Measurements from ENCODE around the gene HAPLN2.
A peak's percentile ranks its signal among the peaks of the same experiment; 100 is the strongest.
"Not testable (repeated sequence)": the region's sequence is repeated elsewhere in the genome, so short reads cannot be mapped to it uniquely, and the experiment has no call there.

Gene HAPLN2

DNA sequence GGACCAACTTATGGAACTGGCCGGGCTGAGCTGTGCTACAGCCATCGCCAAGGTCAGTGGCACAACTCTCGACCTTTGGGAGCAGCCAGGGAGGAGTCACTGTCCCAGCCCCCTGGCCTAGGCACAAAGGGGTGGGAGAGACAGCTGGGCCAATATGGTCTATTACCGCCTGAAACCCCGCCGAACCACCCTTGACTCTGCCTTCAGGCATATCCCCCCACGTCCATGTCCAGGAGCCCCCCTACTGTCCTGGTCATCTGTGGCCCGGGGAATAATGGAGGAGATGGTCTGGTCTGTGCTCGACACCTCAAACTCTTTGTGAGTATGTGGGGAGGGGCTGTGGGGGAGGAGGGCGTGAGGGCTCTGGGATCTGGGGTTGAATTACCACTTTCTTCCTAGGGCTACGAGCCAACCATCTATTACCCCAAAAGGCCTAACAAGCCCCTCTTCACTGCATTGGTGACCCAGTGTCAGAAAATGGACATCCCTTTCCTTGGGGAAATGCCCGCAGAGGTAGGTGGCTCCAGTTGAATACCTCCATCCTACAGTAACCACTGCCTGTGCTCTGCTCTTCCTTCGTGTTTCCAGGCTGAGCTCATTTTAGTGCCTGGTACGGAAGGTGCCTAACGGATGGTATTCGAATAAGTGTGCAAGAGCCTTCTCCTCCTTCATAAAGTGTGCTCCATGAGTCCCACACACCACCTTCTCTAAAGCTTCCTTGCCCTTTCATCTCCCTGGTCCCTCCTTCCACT, 26.9 kb upstream of the HAPLN2 start:
- DNase-seq (ENCODE audit: low read depth in 2 of 2), result no peak

- DNase-seq (ENCODE audit: low read depth in 2 of 2), result no peak
Measured at GRCh38 chr1:156592910-156593660, 26.1 kb upstream of the HAPLN2 start.

DNA sequence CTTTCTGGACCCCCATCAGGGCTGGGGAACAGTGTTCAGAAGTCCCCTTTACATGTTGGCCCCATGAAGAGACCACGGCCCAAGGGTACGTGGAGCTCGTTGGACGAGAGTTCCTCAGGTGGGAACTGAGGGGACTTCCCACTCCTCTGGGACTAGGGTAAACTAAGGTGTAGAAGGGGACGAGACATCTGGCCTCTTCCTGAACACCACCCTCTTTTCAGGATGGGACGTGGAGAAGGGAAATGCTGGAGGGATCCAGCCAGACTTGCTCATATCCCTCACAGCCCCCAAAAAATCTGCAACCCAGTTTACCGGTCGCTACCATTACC, 25.6 kb upstream of the HAPLN2 start:
- DNase-seq (ENCODE audit: low read depth in 2 of 2), result no peak

GRCh38 chr1:156594190-156594589, 25.0 kb upstream of the HAPLN2 start:
- no peak for DNase-seq (ENCODE audit: low read depth in 2 of 2)

DNA sequence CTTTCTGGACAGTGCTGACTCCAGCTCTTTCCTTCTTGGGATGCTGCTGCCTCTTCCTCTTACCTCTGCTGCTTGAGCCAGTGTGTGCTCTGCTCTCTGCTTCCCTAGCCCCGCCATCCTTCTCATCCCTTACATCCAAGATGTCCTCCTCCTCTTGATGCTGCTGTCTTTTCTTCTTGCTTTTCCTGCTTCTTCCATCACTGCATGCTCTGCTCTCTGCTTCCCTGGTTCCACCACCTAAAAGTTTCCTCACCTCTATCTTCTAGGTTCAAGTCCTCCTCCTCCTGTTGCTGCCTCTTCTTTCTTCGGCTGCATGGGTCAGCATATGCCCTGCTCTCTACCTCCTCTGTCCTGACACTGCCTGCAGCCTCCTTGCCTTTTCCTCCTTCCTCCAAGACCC, 24.2 kb upstream of the HAPLN2 start:
- no peak for DNase-seq (ENCODE audit: low read depth in 2 of 2)

DNA sequence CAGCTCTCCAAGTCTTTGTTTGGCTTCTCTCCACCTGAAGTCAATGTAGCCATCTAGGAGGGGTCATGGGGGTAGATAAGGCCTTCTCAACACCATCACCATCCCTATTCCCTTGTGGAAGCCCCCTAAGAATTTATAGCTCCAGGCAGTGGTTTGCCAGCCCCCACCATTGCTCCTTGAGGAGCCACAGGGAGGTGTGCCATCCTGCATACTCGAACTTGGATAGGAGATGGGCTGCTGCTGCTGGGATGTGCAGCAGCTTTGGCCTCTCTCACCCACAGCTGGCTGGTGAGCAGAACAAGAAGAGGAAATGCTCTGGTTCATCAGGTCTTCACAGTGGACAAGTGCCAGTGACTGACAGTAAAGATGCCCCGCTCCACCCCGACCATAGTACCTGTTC, 22.8 kb upstream of the HAPLN2 start:
- no peak for DNase-seq (ENCODE audit: low read depth in 2 of 2)

GRCh38 chr1:156598125-156598524, 21.1 kb upstream of the HAPLN2 start:
- DNase-seq (ENCODE audit: low read depth in 2 of 2), result no peak

DNA sequence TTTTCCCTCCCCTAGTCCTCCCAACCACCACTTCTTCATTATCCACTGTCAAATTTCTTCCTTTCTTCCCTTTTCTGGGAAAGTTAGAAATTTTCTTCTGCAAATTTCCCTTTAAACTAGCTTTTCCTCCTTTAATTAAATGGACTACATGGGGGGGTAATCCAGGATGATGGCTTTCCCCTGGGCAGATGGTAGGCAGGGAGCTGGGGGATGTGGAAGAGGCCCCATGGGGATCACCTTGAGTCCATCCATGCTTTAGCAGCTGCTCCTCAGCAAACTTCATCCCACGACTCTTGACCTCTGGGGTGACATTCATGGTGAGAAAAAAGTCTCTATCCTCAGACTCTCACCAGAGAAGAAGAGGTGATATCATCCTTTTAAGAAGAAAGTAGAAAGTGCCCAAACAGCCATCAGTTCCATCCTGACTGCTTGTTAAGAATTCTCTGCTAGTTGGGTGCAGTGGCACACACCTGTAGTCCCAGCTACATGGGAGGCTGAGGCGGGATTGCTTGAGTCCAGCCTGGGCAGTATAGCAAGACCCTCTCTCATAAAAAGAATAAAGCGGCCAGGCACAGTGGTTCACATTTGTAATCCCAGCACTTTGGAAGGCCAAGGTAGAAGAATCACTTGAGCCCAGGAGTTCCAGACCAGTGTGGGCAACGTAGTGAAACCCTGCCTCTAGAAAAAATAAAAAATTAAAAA, 20.3 kb upstream of the HAPLN2 start:
- no peak for DNase-seq (ENCODE audit: low read depth in 2 of 2)

GRCh38 chr1:156599811-156600210, 19.4 kb upstream of the HAPLN2 start:
- no peak for DNase-seq (ENCODE audit: low read depth in 2 of 2)

- no peak for DNase-seq (ENCODE audit: low read depth in 2 of 2)
Measured at GRCh38 chr1:156600733-156601121, 18.5 kb upstream of the HAPLN2 start.

- DNase-seq (ENCODE audit: low read depth in 2 of 2), result peak; percentile 49 to 60
Measured at GRCh38 chr1:156601122-156601830, 17.9 kb upstream of the HAPLN2 start, which contains the start of gene GPATCH4. TSS of gene GPATCH4 (minus strand) at chr1:156601479.

- no peak for DNase-seq (ENCODE audit: low read depth in 2 of 2)
Measured at GRCh38 chr1:156601892-156602291, 17.3 kb upstream of the HAPLN2 start.

GRCh38 chr1:156602557-156602993, 16.6 kb upstream of the HAPLN2 start:
- DNase-seq (ENCODE audit: low read depth in 2 of 2), result no peak

GRCh38 chr1:156607344-156607743, 11.9 kb upstream of the HAPLN2 start:
- not testable (repeated sequence) for DNase-seq (ENCODE audit: low read depth in 2 of 2)

- no peak for DNase-seq (ENCODE audit: low read depth in 2 of 2)
Measured at GRCh38 chr1:156608036-156608674, 11.1 kb upstream of the HAPLN2 start.

DNA sequence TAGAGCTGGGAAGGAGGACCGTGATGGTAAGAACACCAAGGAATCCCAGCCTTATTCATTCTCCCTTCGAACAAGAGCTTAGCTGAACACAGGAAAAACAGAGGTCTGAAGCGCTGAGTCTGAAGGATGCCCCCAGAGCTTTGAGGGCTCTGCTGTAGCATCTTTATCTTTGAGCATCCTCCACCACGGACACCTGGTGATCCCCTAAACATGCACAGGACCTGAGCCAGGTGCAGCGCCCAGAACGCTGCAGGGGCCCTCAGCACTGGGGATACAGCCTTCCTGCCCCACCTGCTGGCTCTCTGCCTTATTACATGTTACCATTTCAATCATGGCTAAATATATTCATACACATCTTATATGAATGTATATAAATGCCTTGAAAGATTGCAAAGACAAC, 10.2 kb upstream of the HAPLN2 start:
- peak; percentile 39 for DNase-seq (ENCODE audit: low read depth in 2 of 2)

DNA sequence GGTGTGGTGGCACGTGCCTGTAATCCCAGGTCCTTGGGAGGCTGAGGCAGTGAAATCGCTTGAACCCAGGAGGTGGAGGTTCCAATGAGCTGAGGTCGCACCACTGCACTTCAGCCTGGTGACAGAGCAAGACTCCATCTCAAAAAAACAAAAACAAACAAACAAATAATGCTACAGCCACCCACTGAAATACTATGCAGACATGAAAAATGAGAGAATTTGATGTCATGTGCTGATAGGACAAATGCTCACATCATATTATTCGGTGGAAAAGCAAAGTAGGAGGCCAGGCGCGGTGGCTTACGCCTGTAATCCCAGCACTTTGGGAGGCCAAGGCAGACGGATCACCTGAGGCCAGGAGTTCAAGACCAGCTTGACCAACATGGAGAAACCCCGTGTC, 9.1 kb upstream of the HAPLN2 start:
- DNase-seq (ENCODE audit: low read depth in 2 of 2), result not testable (repeated sequence)

GRCh38 chr1:156612666-156613065, 6.5 kb upstream of the HAPLN2 start:
- no peak for DNase-seq (ENCODE audit: low read depth in 2 of 2)

GRCh38 chr1:156615946-156616345, 3.3 kb upstream of the HAPLN2 start:
- no peak for DNase-seq (ENCODE audit: low read depth in 2 of 2)

GRCh38 chr1:156616463-156616862, 2.8 kb upstream of the HAPLN2 start:
- DNase-seq (ENCODE audit: low read depth in 2 of 2), result no peak

DNA sequence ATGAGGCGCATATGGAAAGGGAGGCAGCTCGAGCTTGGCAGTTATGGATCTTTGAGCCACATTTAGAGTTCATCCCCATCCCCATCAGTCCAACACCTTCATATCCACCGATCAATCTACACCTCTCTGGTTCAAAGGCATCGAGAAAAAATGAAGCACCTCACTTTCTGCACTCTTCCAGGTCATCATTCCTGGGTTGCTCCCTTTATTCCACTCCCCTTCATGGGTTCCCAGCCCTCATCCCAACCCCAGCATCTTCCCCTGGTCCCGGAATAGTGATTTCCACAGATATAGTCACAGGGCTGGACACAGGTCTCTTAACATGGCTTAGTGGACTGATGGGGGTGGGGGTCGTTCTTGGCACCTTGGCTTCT, 354 bp downstream of the HAPLN2 start:
- no peak for DNase-seq (ENCODE audit: low read depth in 2 of 2)
